GM19238 (cell line): Measurements from ENCODE around the gene LTBP1.

Experiments
- DNase-seq: peaks from one replicate; pipeline ENCODE4 v3.0.0; 2011; ENCODE audit warnings: low spot score; ENCODE audit not compliant: insufficient read length

LTBP1 gene

GRCh38 chr2:33301355-33301754 lies 354.6 kb downstream of the LTBP1 start:
- no peak for DNase-seq

- no peak for DNase-seq
Measured at GRCh38 chr2:33302348-33302747, 355.6 kb downstream of the LTBP1 start.

- DNase-seq = no peak
Measured at GRCh38 chr2:33304032-33304864, 357.5 kb downstream of the LTBP1 start.

- no peak for DNase-seq
Measured at GRCh38 chr2:33307659-33308270, 361.0 kb downstream of the LTBP1 start.

- DNase-seq = no peak
Measured at GRCh38 chr2:33312355-33312754, 365.6 kb downstream of the LTBP1 start.

- no peak for DNase-seq
Measured at GRCh38 chr2:33313039-33313438, 366.3 kb downstream of the LTBP1 start.

GRCh38 chr2:33314541-33314940 lies 367.8 kb downstream of the LTBP1 start:
- no peak for DNase-seq

GRCh38 chr2:33316328-33316727 lies 369.6 kb downstream of the LTBP1 start:
- no peak for DNase-seq

GRCh38 chr2:33317369-33318007 lies 370.7 kb downstream of the LTBP1 start:
- no peak for DNase-seq

GRCh38 chr2:33318456-33318855 lies 371.7 kb downstream of the LTBP1 start:
- DNase-seq = no peak

GRCh38 chr2:33320573-33320972 lies 373.8 kb downstream of the LTBP1 start:
- no peak for DNase-seq

- DNase-seq = no peak
Measured at GRCh38 chr2:33321236-33321771, 374.6 kb downstream of the LTBP1 start.

- DNase-seq = no peak
Measured at GRCh38 chr2:33321876-33322483, 375.2 kb downstream of the LTBP1 start.

- no peak for DNase-seq
Measured at GRCh38 chr2:33322612-33323011, 375.9 kb downstream of the LTBP1 start.

- no peak for DNase-seq
Measured at GRCh38 chr2:33323957-33324356, 377.2 kb downstream of the LTBP1 start.

GRCh38 chr2:33326100-33326499 lies 379.3 kb downstream of the LTBP1 start:
- no peak for DNase-seq

- DNase-seq = no peak
Measured at GRCh38 chr2:33333433-33333832, 386.7 kb downstream of the LTBP1 start.

- no peak for DNase-seq
Measured at GRCh38 chr2:33334083-33334482, 387.3 kb downstream of the LTBP1 start.

- no peak for DNase-seq
Measured at GRCh38 chr2:33335516-33335915, 388.8 kb downstream of the LTBP1 start.

GRCh38 chr2:33336036-33336625 lies 389.4 kb downstream of the LTBP1 start:
- no peak for DNase-seq

GRCh38 chr2:33337385-33337960 lies 390.7 kb downstream of the LTBP1 start:
- no peak for DNase-seq
